ENCODE measurements around the gene PSPC1.

DNA sequence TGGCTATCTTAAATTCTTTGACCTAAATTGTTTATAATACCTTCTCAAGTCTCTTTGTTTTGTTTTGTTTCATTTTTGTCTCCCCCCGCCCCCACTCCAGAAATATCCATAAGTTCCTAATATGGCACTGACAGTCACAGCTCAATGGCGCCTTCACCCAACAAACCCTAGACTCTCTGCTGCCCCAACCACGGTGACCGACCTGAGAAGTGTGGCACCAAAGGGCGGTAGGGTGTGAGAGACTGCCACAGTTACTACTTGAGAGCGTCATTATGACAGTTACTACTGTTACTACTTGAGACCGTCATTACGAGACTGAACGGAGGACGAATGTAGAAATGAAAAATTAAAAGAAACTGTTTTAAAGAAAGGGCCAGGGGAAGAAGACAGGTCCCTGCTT is 34.4 kb upstream of the PSPC1 start:
- TF ChIP-seq CTCF (IDR thresholded peaks at IDR 0.05) (no peak), POLR2A (IDR thresholded peaks at IDR 0.05) (no peak)
